ENCODE measurements around the gene ADO.
"Not testable (repeated sequence)": the region's sequence is repeated elsewhere in the genome, so short reads cannot be mapped to it uniquely, and the experiment has no call there.

Gene ADO

GRCh38 chr10:62779487-62780248, 24.9 kb upstream of the ADO start:
- no peaks in the 10 kb centered on the region for H3K4me1 ChIP-seq (ENCODE audit: insufficient read depth, poor library complexity, severe bottlenecking)
- no peaks in the 10 kb centered on the region for H3K27me3 ChIP-seq (ENCODE audit: insufficient read depth, poor library complexity, severe bottlenecking)
- H3K4me3 ChIP-seq (ENCODE audit: severe bottlenecking), result no peak overlapping the region
- DNase-seq (ENCODE audit: low spot score) (no peak), ATAC-seq (ENCODE audit: low read depth) (peak; percentile 38; the same call in 2 of the 3 replicates)
- TF ChIP-seq, protein P1, sequence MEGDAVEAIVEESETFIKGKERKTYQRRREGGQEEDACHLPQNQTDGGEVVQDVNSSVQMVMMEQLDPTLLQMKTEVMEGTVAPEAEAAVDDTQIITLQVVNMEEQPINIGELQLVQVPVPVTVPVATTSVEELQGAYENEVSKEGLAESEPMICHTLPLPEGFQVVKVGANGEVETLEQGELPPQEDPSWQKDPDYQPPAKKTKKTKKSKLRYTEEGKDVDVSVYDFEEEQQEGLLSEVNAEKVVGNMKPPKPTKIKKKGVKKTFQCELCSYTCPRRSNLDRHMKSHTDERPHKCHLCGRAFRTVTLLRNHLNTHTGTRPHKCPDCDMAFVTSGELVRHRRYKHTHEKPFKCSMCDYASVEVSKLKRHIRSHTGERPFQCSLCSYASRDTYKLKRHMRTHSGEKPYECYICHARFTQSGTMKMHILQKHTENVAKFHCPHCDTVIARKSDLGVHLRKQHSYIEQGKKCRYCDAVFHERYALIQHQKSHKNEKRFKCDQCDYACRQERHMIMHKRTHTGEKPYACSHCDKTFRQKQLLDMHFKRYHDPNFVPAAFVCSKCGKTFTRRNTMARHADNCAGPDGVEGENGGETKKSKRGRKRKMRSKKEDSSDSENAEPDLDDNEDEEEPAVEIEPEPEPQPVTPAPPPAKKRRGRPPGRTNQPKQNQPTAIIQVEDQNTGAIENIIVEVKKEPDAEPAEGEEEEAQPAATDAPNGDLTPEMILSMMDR (IDR thresholded peaks at IDR 0.05; ENCODE audit: poor library complexity, severe bottlenecking), result no peak
- no peak overlapping the region for H3K27ac ChIP-seq (ENCODE audit: poor library complexity, severe bottlenecking)
- H3K9me3 ChIP-seq (ENCODE audit: severe bottlenecking), result no peaks in the 10 kb centered on the region
- H3K36me3 ChIP-seq (ENCODE audit: low read depth), result no peaks in the 10 kb centered on the region

DNA sequence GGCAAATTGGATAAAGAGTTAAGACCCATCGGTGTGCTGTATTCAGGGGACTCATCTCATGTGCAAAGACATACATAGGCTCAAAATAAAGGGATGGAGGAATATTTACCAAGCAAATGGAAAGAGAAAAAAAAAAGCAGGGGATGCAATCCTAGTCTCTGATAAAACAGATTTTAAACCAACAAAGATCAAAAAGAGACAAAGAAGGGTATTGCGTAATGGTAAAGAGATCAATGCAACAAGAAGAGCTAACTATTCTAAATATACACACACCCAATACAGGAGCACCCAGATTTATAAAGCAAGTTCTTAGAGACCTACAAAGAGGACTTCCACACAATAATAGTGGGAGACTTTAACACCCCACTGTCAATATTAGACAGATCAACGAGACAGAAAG, 20.0 kb upstream of the ADO start:
- not testable (repeated sequence) for H3K27ac ChIP-seq (ENCODE audit: poor library complexity, severe bottlenecking); H3K27me3 ChIP-seq (ENCODE audit: insufficient read depth, poor library complexity, severe bottlenecking); ATAC-seq (ENCODE audit: low read depth); H3K4me1 ChIP-seq (ENCODE audit: insufficient read depth, poor library complexity, severe bottlenecking); DNase-seq (ENCODE audit: low spot score); H3K4me3 ChIP-seq (ENCODE audit: severe bottlenecking); H3K36me3 ChIP-seq (ENCODE audit: low read depth); H3K9me3 ChIP-seq (ENCODE audit: severe bottlenecking)

- not testable (repeated sequence) for H3K4me1 ChIP-seq (ENCODE audit: insufficient read depth, poor library complexity, severe bottlenecking); DNase-seq (ENCODE audit: low spot score); ATAC-seq (ENCODE audit: low read depth)
Measured at GRCh38 chr10:62788285-62788684, 16.2 kb upstream of the ADO start.

DNA sequence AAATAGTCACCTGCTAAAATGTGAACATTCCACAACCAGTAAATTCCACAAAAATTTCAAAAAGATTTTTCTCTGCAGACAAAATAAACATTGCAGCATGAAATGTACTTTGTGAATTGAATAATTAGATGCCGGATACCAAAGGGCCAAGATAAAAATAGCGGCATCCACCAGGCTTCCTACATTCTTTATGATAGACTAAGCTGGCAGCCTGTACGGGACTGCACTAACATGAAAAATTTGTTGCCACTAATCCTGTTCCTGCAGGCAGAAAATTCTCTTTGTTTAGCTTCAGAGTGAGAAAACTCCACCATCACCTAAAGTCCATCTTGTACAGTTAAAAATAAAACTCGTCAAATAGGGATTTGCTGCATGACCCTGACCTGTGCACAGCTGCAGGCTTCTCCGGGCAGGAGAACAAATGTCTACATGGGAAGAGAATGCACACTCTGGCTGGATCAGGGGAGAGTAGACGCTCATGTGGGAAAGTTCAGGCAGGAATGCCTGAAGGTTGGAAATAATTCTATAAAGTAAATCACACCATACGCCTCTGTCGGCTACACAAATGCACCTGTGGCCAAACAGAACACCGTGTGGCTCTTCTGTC, 15.6 kb upstream of the ADO start:
- TF ChIP-seq, protein P1 (IDR thresholded peaks at IDR 0.05; ENCODE audit: poor library complexity, severe bottlenecking), result no peak
- DNase-seq (ENCODE audit: low spot score), result no peak
- H3K4me3 ChIP-seq (ENCODE audit: severe bottlenecking), result no peak overlapping the region
- H3K27ac ChIP-seq (ENCODE audit: poor library complexity, severe bottlenecking), result no peak overlapping the region
- H3K36me3 ChIP-seq (ENCODE audit: low read depth), result no peaks in the 10 kb centered on the region
- H3K4me1 ChIP-seq (ENCODE audit: insufficient read depth, poor library complexity, severe bottlenecking), result no peaks in the 10 kb centered on the region
- no peaks in the 10 kb centered on the region for H3K9me3 ChIP-seq (ENCODE audit: severe bottlenecking)
- ATAC-seq (ENCODE audit: low read depth), result no peak
- no peaks in the 10 kb centered on the region for H3K27me3 ChIP-seq (ENCODE audit: insufficient read depth, poor library complexity, severe bottlenecking)

More at GRCh38 chr10:62788285-62788684, 16.2 kb upstream of the ADO start:
- H3K9me3 ChIP-seq (ENCODE audit: severe bottlenecking); H3K36me3 ChIP-seq (ENCODE audit: low read depth); H3K4me3 ChIP-seq (ENCODE audit: severe bottlenecking); H3K27me3 ChIP-seq (ENCODE audit: insufficient read depth, poor library complexity, severe bottlenecking); H3K27ac ChIP-seq (ENCODE audit: poor library complexity, severe bottlenecking): not testable (repeated sequence)

DNA sequence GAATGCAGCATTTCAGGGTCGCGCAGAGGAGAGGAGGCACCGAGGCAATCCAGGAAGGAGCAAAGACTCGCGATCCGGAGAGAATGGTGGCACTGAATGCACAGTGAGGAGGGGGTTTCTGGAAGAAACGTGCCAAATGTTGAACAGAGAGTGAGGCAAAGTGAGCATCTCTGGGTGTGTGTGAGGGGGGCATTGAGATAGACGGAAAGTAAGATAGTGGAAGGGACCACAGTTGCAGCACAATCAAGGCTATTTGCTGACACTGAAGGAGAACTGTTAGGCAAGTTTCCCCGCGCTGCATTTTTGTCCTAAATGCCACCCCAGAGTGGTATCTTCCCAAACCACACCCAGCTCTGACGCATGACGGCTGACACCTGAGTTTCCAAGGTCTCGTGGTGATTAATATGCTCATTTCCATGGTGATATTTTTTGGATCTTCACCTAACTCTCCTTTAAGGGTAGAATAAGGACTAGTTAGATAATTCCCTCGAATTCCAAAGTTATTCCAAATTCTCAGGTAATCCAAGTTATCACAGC, 14.4 kb upstream of the ADO start:
- H3K9me3 ChIP-seq (ENCODE audit: severe bottlenecking), result no peaks in the 10 kb centered on the region
- H3K4me3 ChIP-seq (ENCODE audit: severe bottlenecking), result no peak overlapping the region
- DNase-seq (ENCODE audit: low spot score), result no peak
- TF ChIP-seq, protein P1 (IDR thresholded peaks at IDR 0.05; ENCODE audit: poor library complexity, severe bottlenecking), result no peak
- no peaks in the 10 kb centered on the region for H3K36me3 ChIP-seq (ENCODE audit: low read depth)
- H3K27me3 ChIP-seq (ENCODE audit: insufficient read depth, poor library complexity, severe bottlenecking), result no peaks in the 10 kb centered on the region
- ATAC-seq (ENCODE audit: low read depth), result no peak
- H3K27ac ChIP-seq (ENCODE audit: poor library complexity, severe bottlenecking), result no peak overlapping the region
- H3K4me1 ChIP-seq (ENCODE audit: insufficient read depth, poor library complexity, severe bottlenecking), result no peaks in the 10 kb centered on the region

All from RWPE2 (cell line).